Measurements from ENCODE around the gene SRGAP2B.
"Not testable (repeated sequence)": the region's sequence is repeated elsewhere in the genome, so short reads cannot be mapped to it uniquely, and the experiment has no call there.

Gene SRGAP2B

DNA sequence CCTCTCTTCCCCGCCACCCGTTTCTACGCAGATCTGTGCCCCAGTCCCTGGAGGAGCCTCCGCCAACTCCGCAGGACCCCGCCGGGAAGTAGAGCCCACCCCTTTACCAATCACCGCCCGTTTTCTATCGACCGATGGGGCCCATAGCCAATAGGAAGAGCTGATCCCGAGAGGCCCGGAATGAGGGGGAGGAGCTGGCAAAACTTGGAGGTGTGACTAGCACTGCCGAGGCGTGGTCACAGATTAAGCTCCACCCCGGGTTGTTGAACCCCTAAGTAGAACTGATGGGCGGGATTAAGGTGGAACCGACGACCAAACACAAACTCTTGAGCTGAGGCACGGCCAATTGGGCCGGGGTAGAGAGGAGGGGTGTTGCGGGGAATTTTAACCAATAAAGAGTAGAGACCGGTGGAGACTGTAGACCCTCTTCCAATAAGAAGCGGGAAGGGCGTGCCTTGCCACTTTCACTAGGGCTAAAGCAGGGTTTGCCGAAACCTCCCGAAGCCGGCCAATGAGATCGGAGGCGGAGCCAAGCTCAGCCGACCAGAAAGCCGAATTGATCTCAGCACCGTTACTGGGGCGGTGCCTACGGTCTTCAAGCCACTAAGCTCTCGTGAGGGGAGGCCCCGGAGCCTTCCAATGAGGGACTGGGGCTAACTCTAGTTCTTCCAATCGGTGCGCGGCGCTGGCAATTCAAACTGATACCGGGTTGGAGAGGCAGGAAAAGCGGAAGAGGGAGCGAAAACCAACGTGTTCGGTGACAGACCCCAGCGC, at the start of gene SRGAP2B, which contains the start of gene FAM72D:
Gene SRGAP2B (minus strand): TSS at position 45 of the 774 bp plus-strand sequence. CDS start 2,427 bp downstream, outside the sequence.
Gene FAM72D (plus strand): TSS at position 691 of the 774 bp plus-strand sequence. CDS start 874 bp downstream, outside the sequence.
- DNase-seq, result not testable (repeated sequence)

DNA sequence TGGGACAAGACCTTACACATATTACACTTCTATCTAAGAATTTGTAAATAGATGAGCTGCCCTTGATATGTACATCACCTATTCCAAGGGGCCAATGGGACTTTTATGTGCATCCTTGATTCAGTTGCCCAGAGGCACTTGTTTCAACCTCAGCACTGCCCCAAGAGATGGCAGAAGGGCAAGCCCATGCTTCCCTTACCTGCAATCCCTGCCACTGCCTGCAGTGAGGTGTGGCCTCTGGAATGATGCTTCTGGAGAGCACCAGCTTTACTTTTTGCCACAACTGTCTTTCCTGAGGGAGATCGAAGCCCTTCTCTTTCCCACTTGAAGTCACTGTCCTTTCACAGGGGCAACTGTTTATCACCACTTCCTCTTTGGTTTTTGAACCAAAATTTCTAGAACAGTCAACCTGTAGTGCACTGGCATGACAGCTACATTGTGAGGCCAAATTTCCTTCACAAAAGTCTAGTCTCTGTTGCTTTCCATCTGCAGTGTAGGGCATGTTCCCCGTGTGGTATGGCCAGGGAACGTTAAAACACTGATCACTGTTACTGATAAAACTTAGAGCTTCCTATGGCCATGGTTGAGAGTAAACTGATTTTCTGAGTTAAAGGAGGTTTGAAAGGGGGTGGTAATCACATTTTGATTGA, 49.3 kb upstream of the SRGAP2B start:
- not testable (repeated sequence) for DNase-seq

GRCh38 chr1:145140549-145140948, 45.4 kb upstream of the SRGAP2B start:
- not testable (repeated sequence) for DNase-seq

DNA sequence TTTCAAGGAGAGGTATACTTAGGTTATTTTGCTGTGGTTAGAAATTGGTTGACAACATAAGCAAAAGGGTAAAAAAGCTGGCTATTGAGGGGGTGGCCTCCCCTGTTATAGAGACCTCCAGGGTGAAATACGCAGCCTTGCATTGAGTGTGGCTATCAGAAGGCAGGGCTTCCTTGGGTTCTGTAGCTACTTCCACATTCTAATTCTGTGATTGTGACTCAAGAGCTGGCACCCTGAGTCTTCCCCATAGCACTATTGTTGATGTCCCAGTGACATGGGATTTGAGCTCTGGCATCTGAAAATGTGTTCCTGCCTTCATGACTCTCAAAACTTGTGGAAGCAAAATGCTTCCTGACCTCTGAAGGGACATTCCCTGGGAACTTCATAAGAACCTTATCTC, 39.3 kb upstream of the SRGAP2B start:
- DNase-seq, result not testable (repeated sequence)

- not testable (repeated sequence) for DNase-seq
These were observed 33.8 kb upstream of the SRGAP2B start for GRCh38 chr1:145128697-145129469.

DNA sequence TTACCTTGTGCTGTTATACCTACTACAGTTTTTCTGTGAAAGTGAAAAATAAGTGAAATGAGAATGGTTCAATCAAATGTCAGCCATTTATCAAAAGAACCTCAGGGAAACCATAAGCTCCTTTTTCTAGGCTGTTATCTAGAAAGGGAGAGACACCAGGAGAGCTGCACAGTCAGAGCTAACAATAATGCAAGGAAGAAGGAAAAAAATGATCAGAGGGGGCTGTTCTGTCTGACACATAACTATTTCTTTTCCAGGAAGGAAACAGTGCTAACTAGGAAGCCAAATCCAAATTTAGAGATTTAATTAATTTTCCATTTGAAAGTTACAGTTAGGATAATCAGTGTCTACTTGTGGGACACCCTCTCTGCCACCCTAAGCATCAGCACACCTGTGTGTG, 32.0 kb upstream of the SRGAP2B start:
- not testable (repeated sequence) for DNase-seq

- not testable (repeated sequence) for DNase-seq
These were observed 30.0 kb upstream of the SRGAP2B start for GRCh38 chr1:145125112-145125511.

GRCh38 chr1:145123992-145124641, 29.0 kb upstream of the SRGAP2B start:
- DNase-seq, result not testable (repeated sequence)

DNA sequence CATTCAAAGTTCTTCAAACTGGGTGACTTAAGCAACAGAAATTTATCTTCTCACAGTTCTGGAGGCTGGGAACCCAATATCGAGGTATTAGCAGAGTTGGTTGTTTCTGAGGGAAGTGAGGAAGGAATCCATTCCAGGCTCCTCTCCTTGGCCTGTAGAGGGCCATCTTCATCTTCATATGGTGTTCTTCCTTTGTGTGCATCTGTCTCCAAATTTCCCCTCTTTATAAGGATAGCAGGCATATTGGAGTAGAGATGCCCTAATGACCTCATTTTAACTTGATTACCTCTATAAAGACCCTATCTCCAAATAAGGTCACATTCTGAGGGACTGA, 27.9 kb upstream of the SRGAP2B start:
- DNase-seq, result not testable (repeated sequence)

- not testable (repeated sequence) for DNase-seq
These were observed 27.4 kb upstream of the SRGAP2B start for GRCh38 chr1:145122344-145123061.

GRCh38 chr1:145119842-145120241, 24.7 kb upstream of the SRGAP2B start:
- not testable (repeated sequence) for DNase-seq

DNA sequence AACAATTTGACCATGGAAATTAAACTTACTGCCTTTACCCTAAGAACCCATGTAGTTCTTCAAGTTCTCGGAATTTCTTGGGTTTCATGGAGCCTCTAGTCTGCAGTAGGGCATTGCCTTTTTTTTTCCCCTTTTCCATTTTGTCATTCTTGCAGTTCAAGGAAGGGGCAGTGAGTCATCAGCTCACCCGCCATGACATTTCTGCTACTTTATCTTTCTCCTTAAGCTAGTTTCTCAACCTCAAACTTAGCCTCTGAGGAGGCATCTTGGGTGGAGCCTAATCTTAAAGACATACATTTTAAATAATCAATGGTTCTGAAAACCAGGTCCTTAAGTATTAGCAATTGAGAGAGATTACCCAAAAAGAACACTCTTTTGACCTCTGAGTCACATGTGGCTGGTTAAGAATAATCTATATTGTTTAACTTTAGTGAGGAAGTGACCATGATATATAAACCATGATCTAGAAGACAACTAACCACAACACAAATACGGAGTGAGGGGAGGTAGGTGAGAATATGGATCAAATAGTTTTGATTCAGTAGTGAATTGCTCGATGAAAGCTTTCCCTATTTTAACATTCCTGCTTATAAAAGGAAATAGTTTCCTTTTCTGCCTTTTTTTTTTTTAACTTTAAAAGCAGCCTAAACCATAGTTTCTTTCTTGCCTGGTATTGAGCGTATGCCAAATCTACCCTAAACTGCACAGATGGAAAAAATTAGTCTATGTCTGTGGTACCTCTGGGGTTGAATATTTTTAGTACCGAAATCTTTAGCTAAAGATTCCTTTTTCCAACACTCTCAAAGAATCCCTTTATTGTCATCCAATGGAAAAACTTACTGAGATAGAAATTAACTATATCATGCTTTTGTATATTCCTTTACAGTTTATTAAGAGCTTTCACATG, 20.7 kb upstream of the SRGAP2B start:
- not testable (repeated sequence) for DNase-seq

DNA sequence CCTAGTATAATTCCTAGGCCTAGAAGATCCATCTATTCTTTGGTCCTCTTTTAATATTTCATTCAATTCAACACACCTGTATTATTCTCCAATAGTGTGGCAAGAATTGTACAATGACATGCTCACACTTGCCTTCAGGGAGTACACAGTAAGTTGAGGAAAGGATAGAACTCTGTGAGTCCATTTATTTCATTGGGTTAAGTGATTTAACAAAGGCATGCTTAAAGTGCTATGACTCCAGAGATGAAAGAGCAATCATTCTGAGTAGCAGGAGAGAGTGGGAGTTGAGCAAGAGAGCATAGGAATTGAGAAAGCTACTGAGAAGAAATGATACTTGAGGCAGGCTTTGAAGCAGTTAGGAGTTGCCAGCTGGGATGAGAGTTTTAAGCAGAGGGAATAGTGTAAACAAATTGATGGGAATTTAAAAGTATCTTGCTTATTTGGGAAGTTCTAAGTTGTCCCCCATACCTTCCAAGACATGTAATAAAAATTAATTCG, 19.5 kb upstream of the SRGAP2B start:
- not testable (repeated sequence) for DNase-seq

GRCh38 chr1:145112703-145113102, 17.6 kb upstream of the SRGAP2B start:
- DNase-seq, result not testable (repeated sequence)

GRCh38 chr1:145111674-145112073, 16.5 kb upstream of the SRGAP2B start:
- not testable (repeated sequence) for DNase-seq

DNA sequence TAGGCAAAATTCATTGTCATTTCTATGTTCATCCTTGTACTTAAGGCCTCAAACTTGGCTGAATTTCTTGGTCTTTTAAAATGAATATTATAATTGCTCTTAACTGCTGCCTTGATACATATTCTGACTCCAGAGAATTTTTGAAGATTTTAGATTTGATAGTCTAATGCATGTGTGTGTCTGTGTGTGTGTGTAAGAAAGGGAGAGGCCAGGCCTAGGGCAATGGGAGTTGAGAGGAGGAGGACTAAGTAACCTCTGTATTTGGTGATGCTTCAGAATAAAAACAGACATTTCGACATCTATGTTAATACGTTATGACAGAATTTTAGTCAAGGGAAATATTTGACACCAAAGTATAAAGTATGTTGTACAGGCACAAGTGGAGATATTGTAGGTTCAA, 8.2 kb upstream of the SRGAP2B start:
- DNase-seq, result not testable (repeated sequence)

- not testable (repeated sequence) for DNase-seq
These were observed 6.6 kb upstream of the SRGAP2B start for GRCh38 chr1:145101725-145102124.

GRCh38 chr1:145094655-145095211, 395 bp downstream of the SRGAP2B start:
- not testable (repeated sequence) for DNase-seq

Data from amygdala (tissue), 56 donors.